GM21390 (cell line): ENCODE results near the gene CD74.
A peak's percentile ranks its signal among the peaks of the same experiment; 100 is the strongest.
"Not testable (repeated sequence)": the region's sequence is repeated elsewhere in the genome, so short reads cannot be mapped to it uniquely, and the experiment has no call there.

Experiments used
- ATAC-seq: cut with Tn5 transposase; IDR thresholded peaks from one replicate; pipeline ENCODE4 v1.9.1; 2021; ENCODE audit not compliant: unreplicated experiment

Gene CD74

GRCh38 chr5:150441813-150442698, 29.3 kb upstream of the CD74 start:
- no peak for ATAC-seq

- no peak for ATAC-seq
These were observed 28.5 kb upstream of the CD74 start for GRCh38 chr5:150440948-150441812.

- ATAC-seq, result no peak
These were observed 26.3 kb upstream of the CD74 start for GRCh38 chr5:150438873-150439546.

- ATAC-seq, result peak; percentile 97
These were observed 23.5 kb upstream of the CD74 start for GRCh38 chr5:150436141-150436680.

- no peak for ATAC-seq
These were observed 21.8 kb upstream of the CD74 start for GRCh38 chr5:150434464-150434863.

GRCh38 chr5:150431574-150431973, 18.9 kb upstream of the CD74 start:
- ATAC-seq, result no peak

GRCh38 chr5:150431048-150431447, 18.3 kb upstream of the CD74 start:
- no peak for ATAC-seq

GRCh38 chr5:150429410-150429873, 16.7 kb upstream of the CD74 start:
- peak; percentile 67 for ATAC-seq

- ATAC-seq, result no peak
These were observed 16.3 kb upstream of the CD74 start for GRCh38 chr5:150428978-150429377.

- ATAC-seq, result no peak
These were observed 15.6 kb upstream of the CD74 start for GRCh38 chr5:150428106-150428876.

GRCh38 chr5:150426165-150426564, 13.5 kb upstream of the CD74 start:
- ATAC-seq, result not testable (repeated sequence)

GRCh38 chr5:150422758-150423157, 10.0 kb upstream of the CD74 start:
- ATAC-seq, result no peak

- no peak for ATAC-seq
These were observed 9.4 kb upstream of the CD74 start for GRCh38 chr5:150422075-150422474.

- ATAC-seq, result no peak
These were observed 7.0 kb upstream of the CD74 start for GRCh38 chr5:150419630-150420270.

GRCh38 chr5:150413902-150414790, 1.4 kb upstream of the CD74 start:
- not testable (repeated sequence) for ATAC-seq

GRCh38 chr5:150413176-150413901, 629 bp upstream of the CD74 start:
- no peak for ATAC-seq

- no peak for ATAC-seq
These were observed 1.3 kb downstream of the CD74 start for GRCh38 chr5:150411245-150411979.
